Measurements from ENCODE around the gene HSD17B11.
A peak's percentile ranks its signal among the peaks of the same experiment; 100 is the strongest.
"Not testable (repeated sequence)": the region's sequence is repeated elsewhere in the genome, so short reads cannot be mapped to it uniquely, and the experiment has no call there.

Gene HSD17B11

GRCh38 chr4:87390891-87391575 is at the start of gene HSD17B11:
Gene HSD17B11 (minus strand): TSS chr4:87391188. CDS start chr4:87391070, 118 bp downstream.
- peak; percentile 84 for DNase-seq

- no peak for DNase-seq
Observed at GRCh38 chr4:87433342-87433741, 42.4 kb upstream of the HSD17B11 start.

GRCh38 chr4:87430038-87430437 is 39.0 kb upstream of the HSD17B11 start:
- no peak for DNase-seq

- DNase-seq, result no peak
Observed at GRCh38 chr4:87428979-87429378, 38.0 kb upstream of the HSD17B11 start.

GRCh38 chr4:87427518-87427868 is 36.5 kb upstream of the HSD17B11 start:
- no peak for DNase-seq

- DNase-seq, result no peak
Observed at GRCh38 chr4:87426865-87427517, 36.0 kb upstream of the HSD17B11 start.

GRCh38 chr4:87425711-87426110 is 34.7 kb upstream of the HSD17B11 start:
- no peak for DNase-seq

- DNase-seq, result not testable (repeated sequence)
Observed at GRCh38 chr4:87424099-87424543, 33.1 kb upstream of the HSD17B11 start.

- peak; percentile 44 for DNase-seq
Observed at GRCh38 chr4:87423317-87424098, 32.5 kb upstream of the HSD17B11 start.

- peak; percentile 92 for DNase-seq
Observed at GRCh38 chr4:87422104-87423052, 31.4 kb upstream of the HSD17B11 start, which contains the start of gene NUDT9. Gene NUDT9 (plus strand): TSS chr4:87422573. CDS start chr4:87422906, 333 bp downstream.

GRCh38 chr4:87420276-87420830 is 29.4 kb upstream of the HSD17B11 start:
- DNase-seq, result no peak

GRCh38 chr4:87419578-87420249 is 28.7 kb upstream of the HSD17B11 start:
- DNase-seq, result no peak

- DNase-seq, result not testable (repeated sequence)
Observed at GRCh38 chr4:87418410-87418809, 27.4 kb upstream of the HSD17B11 start.

- no peak for DNase-seq
Observed at GRCh38 chr4:87416965-87417364, 26.0 kb upstream of the HSD17B11 start.

GRCh38 chr4:87414816-87415215 is 23.8 kb upstream of the HSD17B11 start:
- DNase-seq, result no peak

- DNase-seq, result no peak
Observed at GRCh38 chr4:87410679-87411078, 19.7 kb upstream of the HSD17B11 start.

GRCh38 chr4:87410157-87410556 is 19.2 kb upstream of the HSD17B11 start:
- DNase-seq, result no peak

- no peak for DNase-seq
Observed at GRCh38 chr4:87409420-87409939, 18.5 kb upstream of the HSD17B11 start.

- not testable (repeated sequence) for DNase-seq
Observed at GRCh38 chr4:87406902-87407301, 15.9 kb upstream of the HSD17B11 start.

- DNase-seq, result no peak
Observed at GRCh38 chr4:87406462-87406861, 15.5 kb upstream of the HSD17B11 start.

GRCh38 chr4:87405211-87405820 is 14.3 kb upstream of the HSD17B11 start:
- DNase-seq, result no peak
